Measurements from ENCODE around the gene RPS27. TPM values are rescaled to one million over a fixed set of nuclear protein-coding genes. Genes with fewer than 3 reads are reported as not detected.
"Not testable (repeated sequence)": the region's sequence is repeated elsewhere in the genome, so short reads cannot be mapped to it uniquely, and the experiment has no call there.

RPS27 gene
- total RNA-seq, 1 donor from 2014 or later = 2,145 TPM

- no peak for TF ChIP-seq CTCF (IDR thresholded peaks at IDR 0.05; ENCODE audit: unreplicated experiment)
- Mint-ChIP-seq H3K27me3 (ENCODE audit: low read depth) (no peaks in the 10 kb centered on the region), H3K27ac (peak overlapping the region; percentile 96), H3K4me1 (peaks cover 28% of the 10 kb centered on the region), H3K9me3 (no peaks in the 10 kb centered on the region), H3K4me3 (peak overlapping the region; percentile 97), H3K36me3 (peaks cover 10% of the 10 kb centered on the region)
- peak in 1 of 2 experiments; percentile 42 for DNase-seq (ENCODE audit: low spot score in 2 of 2, unreplicated experiment in 2 of 2)
Observed at GRCh38 chr1:153976819-153977249, 13.7 kb upstream of the RPS27 start.

GRCh38 chr1:153977250-153978240 is 13.0 kb upstream of the RPS27 start, which contains the start of gene JTB:
TSS of gene JTB (minus strand) at chr1:153977674. CDS start at chr1:153977252, 422 bp downstream.
- Mint-ChIP-seq H3K27ac (peak within 1 kb of the TSS; percentile 97), H3K4me1 (peaks cover 28% of the 10 kb centered on the region), H3K4me3 (peak within 1 kb of the TSS; percentile 97), H3K27me3 (ENCODE audit: low read depth) (no peaks in the 10 kb centered on the region), H3K9me3 (no peaks in the 10 kb centered on the region), H3K36me3 (peaks cover 13% of the 10 kb centered on the region)
- no peak for TF ChIP-seq CTCF (IDR thresholded peaks at IDR 0.05; ENCODE audit: unreplicated experiment)
- DNase-seq (ENCODE audit: low spot score in 2 of 2, unreplicated experiment in 2 of 2) = peak; percentile 63 to 82

- H3K36me3 Mint-ChIP-seq = peaks cover 17% of the 10 kb centered on the region
- peak overlapping the region; percentile 97 for H3K4me3 Mint-ChIP-seq
- H3K4me1 Mint-ChIP-seq = peaks cover 28% of the 10 kb centered on the region
- no peaks in the 10 kb centered on the region for H3K27me3 Mint-ChIP-seq (ENCODE audit: low read depth)
- DNase-seq (ENCODE audit: low spot score in 2 of 2, unreplicated experiment in 2 of 2) = no peak
- peak overlapping the region; percentile 97 for H3K27ac Mint-ChIP-seq
- TF ChIP-seq CTCF (IDR thresholded peaks at IDR 0.05; ENCODE audit: unreplicated experiment) = no peak
- no peaks in the 10 kb centered on the region for H3K9me3 Mint-ChIP-seq
Observed at GRCh38 chr1:153978274-153978909, 12.2 kb upstream of the RPS27 start.

GRCh38 chr1:153979091-153979490 is 11.5 kb upstream of the RPS27 start:
- peak overlapping the region; percentile 97 for H3K27ac Mint-ChIP-seq
- DNase-seq (ENCODE audit: low spot score in 2 of 2, unreplicated experiment in 2 of 2); H3K27me3 Mint-ChIP-seq (ENCODE audit: low read depth); H3K9me3 Mint-ChIP-seq: not testable (repeated sequence)
- H3K4me1 Mint-ChIP-seq = peaks cover 28% of the 10 kb centered on the region
- H3K4me3 Mint-ChIP-seq = peak overlapping the region; percentile 97
- H3K36me3 Mint-ChIP-seq = peaks cover 16% of the 10 kb centered on the region

GRCh38 chr1:153981735-153982134 is 8.8 kb upstream of the RPS27 start:
- H3K9me3 Mint-ChIP-seq; H3K27ac Mint-ChIP-seq; H3K36me3 Mint-ChIP-seq; H3K27me3 Mint-ChIP-seq (ENCODE audit: low read depth); DNase-seq (ENCODE audit: low spot score in 2 of 2, unreplicated experiment in 2 of 2); H3K4me3 Mint-ChIP-seq: not testable (repeated sequence)
- peaks cover 37% of the 10 kb centered on the region for H3K4me1 Mint-ChIP-seq

GRCh38 chr1:153984123-153984894 is 6.3 kb upstream of the RPS27 start:
- TF ChIP-seq CTCF (IDR thresholded peaks at IDR 0.05; ENCODE audit: unreplicated experiment) = no peak
- H3K4me3 Mint-ChIP-seq = peak overlapping the region; percentile 95
- peaks cover 24% of the 10 kb centered on the region for H3K4me1 Mint-ChIP-seq
- H3K27ac Mint-ChIP-seq = peak overlapping the region; percentile 36
- no peaks in the 10 kb centered on the region for H3K9me3 Mint-ChIP-seq
- H3K36me3 Mint-ChIP-seq = peaks cover 8% of the 10 kb centered on the region
- H3K27me3 Mint-ChIP-seq (ENCODE audit: low read depth) = no peaks in the 10 kb centered on the region
- no peak for DNase-seq (ENCODE audit: low spot score in 2 of 2, unreplicated experiment in 2 of 2)

Measured in mesothelial cell of epicardium (in vitro differentiated cells).